HG03439 (cell line): ENCODE data around the gene TCF7.

Experiments
- ATAC-seq: cut with Tn5 transposase; IDR thresholded peaks from one replicate; pipeline ENCODE4 v1.9.1; 2021; ENCODE audit warnings: mild to moderate bottlenecking, moderate library complexity; ENCODE audit not compliant: unreplicated experiment

TCF7 gene

DNA sequence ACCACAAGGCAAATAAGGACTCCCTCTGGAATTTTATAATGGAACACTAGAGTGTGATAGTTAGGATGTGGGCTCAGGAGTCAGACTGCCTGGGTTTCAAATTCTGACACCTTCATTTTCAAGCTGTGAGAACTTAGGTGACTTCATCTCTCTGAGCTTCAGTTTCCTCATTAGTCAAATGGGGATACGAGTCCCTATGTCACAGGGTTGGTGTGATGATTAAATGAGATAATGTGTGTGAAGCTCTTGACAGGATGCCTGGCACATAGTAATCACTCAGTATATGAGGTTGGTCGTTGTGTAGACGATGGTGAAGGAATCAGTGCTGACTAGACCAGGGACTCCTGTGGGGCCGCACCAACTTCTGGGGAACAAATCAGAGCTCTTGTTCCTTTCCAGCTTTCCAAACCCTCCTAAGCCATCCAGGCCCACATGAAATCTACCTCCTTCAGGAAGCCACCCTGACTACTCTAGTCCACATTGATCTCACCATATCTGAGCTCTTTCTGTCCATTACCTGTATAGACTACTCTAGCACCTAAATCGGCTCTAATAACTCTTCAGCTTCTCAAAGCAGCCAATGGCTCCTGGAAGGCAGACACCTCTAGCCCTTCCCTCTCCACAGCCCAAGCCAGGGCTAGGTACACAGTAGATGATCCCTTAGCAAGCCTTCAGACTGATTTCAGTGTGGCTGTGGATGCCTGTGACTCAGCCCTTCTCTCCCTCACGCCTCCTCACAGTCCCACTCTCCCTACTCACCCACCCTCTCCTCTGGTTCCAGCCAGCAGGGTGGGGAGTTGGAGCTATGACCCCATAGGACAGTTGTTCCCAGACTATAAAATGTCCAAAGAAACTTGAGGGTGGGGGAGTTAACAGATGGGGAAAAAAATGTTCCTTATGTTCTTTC, 2.5 kb upstream of the TCF7 start:
- no peak for ATAC-seq

DNA sequence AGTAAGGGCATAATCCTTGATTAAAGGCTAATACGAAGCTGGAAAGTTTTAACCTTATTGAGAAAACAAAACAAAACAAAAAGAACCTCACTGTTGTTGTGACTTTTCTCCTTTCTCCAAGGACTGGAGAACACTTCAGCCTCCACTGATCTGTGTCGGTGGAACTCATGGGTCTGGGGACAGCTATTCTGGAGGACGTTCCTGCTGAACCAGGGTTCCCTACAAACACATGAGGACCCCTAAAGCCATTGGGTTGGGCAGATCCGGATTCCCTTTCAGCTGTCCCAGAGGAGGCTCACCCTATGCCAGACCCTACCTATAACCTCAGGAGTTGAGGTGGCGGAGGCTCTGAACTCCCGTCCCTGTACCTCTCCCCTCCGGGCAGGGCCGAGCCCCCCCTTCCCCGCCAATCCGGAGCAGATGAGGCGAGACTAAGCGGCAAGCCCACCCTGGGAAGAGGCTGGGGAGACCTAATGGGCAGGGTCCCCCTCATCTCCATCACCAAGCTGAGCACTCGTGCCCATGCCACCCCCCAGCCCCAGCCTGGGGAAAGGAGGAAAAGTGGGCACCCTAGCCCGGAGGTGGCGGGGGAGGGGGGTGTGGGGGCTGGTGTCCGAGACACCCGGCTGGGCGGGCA, 1.6 kb upstream of the TCF7 start:
- ATAC-seq = no peak

GRCh38 chr5:134113363-134113889, 1.1 kb upstream of the TCF7 start:
- ATAC-seq = no peak

- ATAC-seq = peak; percentile 7
Measured at GRCh38 chr5:134114886-134115805, 665 bp downstream of the TCF7 start.

DNA sequence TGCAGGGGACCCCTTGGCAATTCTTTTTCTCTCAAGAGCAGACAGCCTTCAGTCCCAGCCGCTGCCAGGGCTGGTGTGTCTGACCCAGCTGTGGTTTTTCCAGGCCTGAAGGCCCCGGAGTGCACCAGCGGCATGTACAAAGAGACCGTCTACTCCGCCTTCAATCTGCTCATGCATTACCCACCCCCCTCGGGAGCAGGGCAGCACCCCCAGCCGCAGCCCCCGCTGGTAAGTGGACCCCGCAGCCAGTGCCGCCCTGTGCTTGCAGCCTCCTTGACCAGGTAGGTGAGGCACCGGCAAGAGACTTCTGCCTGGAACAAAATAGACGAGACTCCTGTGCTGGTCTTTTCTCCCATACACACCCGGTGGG, 1.3 kb downstream of the TCF7 start:
- no peak for ATAC-seq

DNA sequence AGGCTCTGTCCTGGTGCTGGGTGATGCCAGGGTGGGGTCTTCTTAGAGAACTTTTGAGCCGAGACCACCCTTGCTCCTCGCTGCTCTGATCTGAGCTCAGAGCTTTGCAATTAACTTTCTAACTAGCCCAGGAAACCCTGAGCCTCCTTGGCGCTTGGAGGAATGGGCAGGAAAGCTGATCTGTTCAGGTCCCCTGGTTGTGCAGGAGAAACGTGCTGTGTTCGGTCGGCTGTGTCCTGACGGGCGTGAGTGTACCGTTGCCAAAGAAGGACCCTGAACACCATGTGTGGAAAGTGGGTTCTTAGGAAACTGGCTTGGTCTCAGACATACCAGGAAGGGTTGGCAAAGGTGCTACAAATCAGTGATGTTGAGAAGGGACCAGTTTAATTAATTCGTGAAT, 1.8 kb downstream of the TCF7 start:
- no peak for ATAC-seq

- no peak for ATAC-seq
Measured at GRCh38 chr5:134116789-134117761, 2.6 kb downstream of the TCF7 start.

- no peak for ATAC-seq
Measured at GRCh38 chr5:134118212-134118835, 3.8 kb downstream of the TCF7 start.

GRCh38 chr5:134119720-134120119, 5.2 kb downstream of the TCF7 start:
- ATAC-seq = no peak

GRCh38 chr5:134120386-134121138, 6.1 kb downstream of the TCF7 start:
- ATAC-seq = no peak

- no peak for ATAC-seq
Measured at GRCh38 chr5:134122530-134122929, 8.0 kb downstream of the TCF7 start.

GRCh38 chr5:134123360-134123759, 8.9 kb downstream of the TCF7 start:
- no peak for ATAC-seq

- ATAC-seq = no peak
Measured at GRCh38 chr5:134124289-134125038, 10.0 kb downstream of the TCF7 start.

GRCh38 chr5:134125039-134126015, 10.8 kb downstream of the TCF7 start:
- ATAC-seq = no peak

DNA sequence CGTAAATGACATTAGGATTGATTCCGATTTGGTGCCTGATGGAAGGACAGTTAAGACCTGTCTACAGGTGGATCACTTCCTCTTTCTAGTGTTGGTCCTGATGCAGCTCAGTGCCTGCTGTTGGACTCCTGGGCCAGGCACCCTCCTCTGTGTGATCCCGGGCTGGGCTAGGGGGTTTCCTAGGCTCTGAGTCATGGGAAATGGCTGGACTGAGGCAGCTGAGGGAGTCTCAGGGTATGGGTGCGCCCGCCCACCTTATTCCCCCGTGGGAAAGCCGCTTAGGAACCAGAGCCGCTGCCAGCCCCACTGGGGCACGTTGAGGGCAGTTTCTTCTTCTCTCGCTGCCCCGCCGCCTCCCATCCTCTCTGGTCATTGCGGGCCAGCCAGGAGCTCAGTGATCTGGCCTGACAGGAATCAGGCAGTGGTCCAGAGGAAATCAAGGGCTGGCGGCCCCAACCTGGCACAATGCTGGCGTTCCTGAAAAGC, 12.9 kb downstream of the TCF7 start:
- no peak for ATAC-seq

DNA sequence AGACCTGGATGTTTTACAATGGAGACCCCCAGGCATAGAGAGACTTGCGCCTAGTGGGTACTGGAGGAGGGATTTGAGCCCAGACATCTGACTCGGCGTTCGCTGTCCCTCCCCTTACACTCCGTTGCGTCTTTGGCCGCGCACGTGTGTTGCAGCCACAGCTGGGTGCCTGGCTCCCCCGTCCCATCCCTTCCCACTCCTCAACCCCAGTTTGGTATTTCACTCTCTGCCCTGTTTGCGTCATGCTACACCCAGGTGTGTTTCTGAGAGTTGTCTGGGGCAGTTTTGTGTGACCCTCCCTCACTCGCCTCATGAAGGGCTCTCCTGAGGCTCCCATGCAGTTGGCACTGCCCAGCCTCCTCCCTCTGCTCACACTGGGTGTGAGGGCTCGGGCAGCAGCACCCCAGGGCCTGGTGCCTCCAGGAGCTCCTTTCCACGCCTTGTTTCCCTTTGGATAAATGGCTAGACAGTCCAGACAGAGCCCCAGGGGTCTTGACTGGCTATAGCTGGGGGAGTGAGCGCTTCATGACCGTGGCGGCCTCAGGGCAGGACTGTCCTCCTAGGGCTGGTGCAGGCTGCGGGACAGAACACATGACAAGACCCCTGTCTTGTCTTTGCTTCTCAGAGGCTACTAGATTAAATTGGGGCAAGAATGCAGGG, 13.6 kb downstream of the TCF7 start:
- ATAC-seq = no peak
